ENCODE results near the gene SCN11A.
A peak's percentile ranks its signal among the peaks of the same experiment; 100 is the strongest.

The SCN11A gene

GRCh38 chr3:39052583-39052982 lies 839 bp upstream of the SCN11A start:
- peak overlapping the region; percentile 92 for H3K27ac ChIP-seq
- H3K4me1 ChIP-seq (ENCODE audit: control insufficient read depth in 1 of 2, insufficient read depth in 1 of 2, low read depth in 1 of 2, low read length in 1 of 2) = peaks cover 27 to 30% of the 10 kb centered on the region in 2 experiments
- no peak for TF ChIP-seq CTCF (IDR thresholded peaks at IDR 0.05)
- no peaks in the 10 kb centered on the region for H3K9me3 ChIP-seq
- peak overlapping the region; percentile 80 to 90 for H3K4me3 ChIP-seq (ENCODE audit: low read depth in 1 of 2, low read length in 1 of 2)
- H3K36me3 ChIP-seq = no peaks in the 10 kb centered on the region
- no peaks in the 10 kb centered on the region for H3K27me3 ChIP-seq

- no peak overlapping the region for H3K27ac ChIP-seq
- no peaks in the 10 kb centered on the region for H3K27me3 ChIP-seq
These were observed 1.7 kb downstream of the SCN11A start for GRCh38 chr3:39050029-39050428.

GRCh38 chr3:39038165-39038564 lies 13.6 kb downstream of the SCN11A start:
- no peaks in the 10 kb centered on the region for H3K27me3 ChIP-seq
- H3K36me3 ChIP-seq = no peaks in the 10 kb centered on the region
- H3K4me1 ChIP-seq (ENCODE audit: control insufficient read depth in 1 of 2, insufficient read depth in 1 of 2, low read depth in 1 of 2, low read length in 1 of 2) = no peaks in the 10 kb centered on the region
- no peak overlapping the region for H3K27ac ChIP-seq
- no peak for TF ChIP-seq CTCF (IDR thresholded peaks at IDR 0.05)
- no peaks in the 10 kb centered on the region for H3K9me3 ChIP-seq
- no peak overlapping the region for H3K4me3 ChIP-seq (ENCODE audit: low read depth in 1 of 2, low read length in 1 of 2)

More at GRCh38 chr3:39050029-39050428, 1.7 kb downstream of the SCN11A start:
- Histone ChIP-seq H3K36me3 (no peaks in the 10 kb centered on the region), H3K4me1 (ENCODE audit: control insufficient read depth in 1 of 2, insufficient read depth in 1 of 2, low read depth in 1 of 2, low read length in 1 of 2) (peaks cover 20 to 23% of the 10 kb centered on the region in 2 experiments), H3K4me3 (ENCODE audit: low read depth in 1 of 2, low read length in 1 of 2) (no peak overlapping the region), H3K9me3 (no peaks in the 10 kb centered on the region)
- TF ChIP-seq CTCF (IDR thresholded peaks at IDR 0.05) = no peak

GRCh38 chr3:39029556-39029955 lies 22.2 kb downstream of the SCN11A start:
- Histone ChIP-seq H3K27ac (no peak overlapping the region), H3K9me3 (no peaks in the 10 kb centered on the region), H3K4me3 (ENCODE audit: low read depth in 1 of 2, low read length in 1 of 2) (no peak overlapping the region), H3K4me1 (ENCODE audit: control insufficient read depth in 1 of 2, insufficient read depth in 1 of 2, low read depth in 1 of 2, low read length in 1 of 2) (no peaks in the 10 kb centered on the region), H3K36me3 (no peaks in the 10 kb centered on the region), H3K27me3 (peaks cover 4% of the 10 kb centered on the region)
- TF ChIP-seq CTCF (IDR thresholded peaks at IDR 0.05) = no peak

- no peak overlapping the region for H3K27ac ChIP-seq
- no peaks in the 10 kb centered on the region for H3K9me3 ChIP-seq
- H3K36me3 ChIP-seq = no peaks in the 10 kb centered on the region
- TF ChIP-seq CTCF (IDR thresholded peaks at IDR 0.05) = no peak
- H3K4me3 ChIP-seq (ENCODE audit: low read depth in 1 of 2, low read length in 1 of 2) = no peak overlapping the region
- H3K27me3 ChIP-seq = peaks cover 4% of the 10 kb centered on the region
- H3K4me1 ChIP-seq (ENCODE audit: control insufficient read depth in 1 of 2, insufficient read depth in 1 of 2, low read depth in 1 of 2, low read length in 1 of 2) = no peaks in the 10 kb centered on the region
These were observed 23.2 kb downstream of the SCN11A start for GRCh38 chr3:39028546-39028945.

All from neutrophil (primary cell).